ENCODE data around the gene GLOD5. TPM values are rescaled to one million over a fixed set of nuclear protein-coding genes. Genes with fewer than 3 reads are reported as not detected.
A peak's percentile ranks its signal among the peaks of the same experiment; 100 is the strongest.

The GLOD5 gene
- total and polyA plus RNA-seq, 9 of the 15 experiments (the other 6 are each of a cell fraction or from before 2014, with no cell fraction given) = 0.27 to 4.4 (median 2.2) TPM

- TF ChIP-seq, protein P1, sequence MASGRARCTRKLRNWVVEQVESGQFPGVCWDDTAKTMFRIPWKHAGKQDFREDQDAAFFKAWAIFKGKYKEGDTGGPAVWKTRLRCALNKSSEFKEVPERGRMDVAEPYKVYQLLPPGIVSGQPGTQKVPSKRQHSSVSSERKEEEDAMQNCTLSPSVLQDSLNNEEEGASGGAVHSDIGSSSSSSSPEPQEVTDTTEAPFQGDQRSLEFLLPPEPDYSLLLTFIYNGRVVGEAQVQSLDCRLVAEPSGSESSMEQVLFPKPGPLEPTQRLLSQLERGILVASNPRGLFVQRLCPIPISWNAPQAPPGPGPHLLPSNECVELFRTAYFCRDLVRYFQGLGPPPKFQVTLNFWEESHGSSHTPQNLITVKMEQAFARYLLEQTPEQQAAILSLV (tag; IDR thresholded peaks at IDR 0.05) = no peak
- TF ChIP-seq ZNF217 (CRISPR knock-in tag; IDR thresholded peaks at IDR 0.05) = no peak
- no peak for TF ChIP-seq KLF13 (tag; IDR thresholded peaks at IDR 0.05; ENCODE audit: borderline replicate concordance, low read depth)
- TF ChIP-seq CCNT2 (IDR thresholded peaks at IDR 0.05; ENCODE audit: borderline replicate concordance, extremely low read depth, insufficient read length, low read depth, low read length) = peak; percentile 71
- TF ChIP-seq, protein P2, sequence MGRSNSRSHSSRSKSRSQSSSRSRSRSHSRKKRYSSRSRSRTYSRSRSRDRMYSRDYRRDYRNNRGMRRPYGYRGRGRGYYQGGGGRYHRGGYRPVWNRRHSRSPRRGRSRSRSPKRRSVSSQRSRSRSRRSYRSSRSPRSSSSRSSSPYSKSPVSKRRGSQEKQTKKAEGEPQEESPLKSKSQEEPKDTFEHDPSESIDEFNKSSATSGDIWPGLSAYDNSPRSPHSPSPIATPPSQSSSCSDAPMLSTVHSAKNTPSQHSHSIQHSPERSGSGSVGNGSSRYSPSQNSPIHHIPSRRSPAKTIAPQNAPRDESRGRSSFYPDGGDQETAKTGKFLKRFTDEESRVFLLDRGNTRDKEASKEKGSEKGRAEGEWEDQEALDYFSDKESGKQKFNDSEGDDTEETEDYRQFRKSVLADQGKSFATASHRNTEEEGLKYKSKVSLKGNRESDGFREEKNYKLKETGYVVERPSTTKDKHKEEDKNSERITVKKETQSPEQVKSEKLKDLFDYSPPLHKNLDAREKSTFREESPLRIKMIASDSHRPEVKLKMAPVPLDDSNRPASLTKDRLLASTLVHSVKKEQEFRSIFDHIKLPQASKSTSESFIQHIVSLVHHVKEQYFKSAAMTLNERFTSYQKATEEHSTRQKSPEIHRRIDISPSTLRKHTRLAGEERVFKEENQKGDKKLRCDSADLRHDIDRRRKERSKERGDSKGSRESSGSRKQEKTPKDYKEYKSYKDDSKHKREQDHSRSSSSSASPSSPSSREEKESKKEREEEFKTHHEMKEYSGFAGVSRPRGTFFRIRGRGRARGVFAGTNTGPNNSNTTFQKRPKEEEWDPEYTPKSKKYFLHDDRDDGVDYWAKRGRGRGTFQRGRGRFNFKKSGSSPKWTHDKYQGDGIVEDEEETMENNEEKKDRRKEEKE (IDR thresholded peaks at IDR 0.05; ENCODE audit: borderline replicate concordance in 1 of 2, control insufficient read depth in 1 of 2, low read depth in 2 of 2, low read length in 1 of 2) = no peak
- no peak for TF ChIP-seq NFYB (IDR thresholded peaks at IDR 0.05; ENCODE audit: extremely low read depth, insufficient read length)
- no peak for TF ChIP-seq ZNF133 (CRISPR knock-in tag; IDR thresholded peaks at IDR 0.05)
- no peak for TF ChIP-seq PREB (CRISPR knock-in tag; IDR thresholded peaks at IDR 0.05)
- TF ChIP-seq NFE2 (IDR thresholded peaks at IDR 0.05; ENCODE audit: low read depth) = peak; percentile 38; the same call in 1 of the 2 replicates
- TF ChIP-seq NEUROD1 (IDR thresholded peaks at IDR 0.05; ENCODE audit: borderline replicate concordance, low read depth, low read length, partially characterized antibody) = peak; percentile 24
- TF ChIP-seq SMAD1 (IDR thresholded peaks at IDR 0.05; ENCODE audit: low read depth, low read length, partially characterized antibody) = no peak
- no peak for TF ChIP-seq DNMT1 (IDR thresholded peaks at IDR 0.05)
- no peak for TF ChIP-seq ZNF778 (CRISPR knock-in tag; IDR thresholded peaks at IDR 0.05)
- TF ChIP-seq CHD4 (IDR thresholded peaks at IDR 0.05; ENCODE audit: insufficient read depth, insufficient replicate concordance, low read depth, low read length, poor library complexity, severe bottlenecking) = no peak
- no peak for TF ChIP-seq FIP1L1 (IDR thresholded peaks at IDR 0.05; ENCODE audit: low read depth, low read length, poor library complexity, severe bottlenecking)
- no peak for TF ChIP-seq ARID2 (IDR thresholded peaks at IDR 0.05)
- no peak for TF ChIP-seq SMAD3 (CRISPR knock-in tag; conservative IDR thresholded peaks at IDR 0.05)
- TF ChIP-seq TBP (optimal IDR thresholded peaks at IDR 0.05; ENCODE audit: low read depth, low read length) = no peak
- TF ChIP-seq, protein P3, sequence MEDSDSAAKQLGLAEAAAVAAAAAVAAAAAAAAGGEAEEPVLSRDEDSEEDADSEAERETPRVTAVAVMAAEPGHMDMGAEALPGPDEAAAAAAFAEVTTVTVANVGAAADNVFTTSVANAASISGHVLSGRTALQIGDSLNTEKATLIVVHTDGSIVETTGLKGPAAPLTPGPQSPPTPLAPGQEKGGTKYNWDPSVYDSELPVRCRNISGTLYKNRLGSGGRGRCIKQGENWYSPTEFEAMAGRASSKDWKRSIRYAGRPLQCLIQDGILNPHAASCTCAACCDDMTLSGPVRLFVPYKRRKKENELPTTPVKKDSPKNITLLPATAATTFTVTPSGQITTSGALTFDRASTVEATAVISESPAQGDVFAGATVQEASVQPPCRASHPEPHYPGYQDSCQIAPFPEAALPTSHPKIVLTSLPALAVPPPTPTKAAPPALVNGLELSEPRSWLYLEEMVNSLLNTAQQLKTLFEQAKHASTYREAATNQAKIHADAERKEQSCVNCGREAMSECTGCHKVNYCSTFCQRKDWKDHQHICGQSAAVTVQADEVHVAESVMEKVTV (CRISPR knock-in tag; IDR thresholded peaks at IDR 0.05) = no peak
- no peak for TF ChIP-seq NFATC3 (IDR thresholded peaks at IDR 0.05)
- TF ChIP-seq MECOM (CRISPR knock-in tag; IDR thresholded peaks at IDR 0.05) = no peak
Observed at GRCh38 chrX:48801280-48802088, 39.9 kb downstream of the GLOD5 start, which contains the start of gene HDAC6 (continued).
